GM18951 (cell line): ENCODE measurements around the gene NOP16.
A peak's percentile ranks its signal among the peaks of the same experiment; 100 is the strongest.

ENCODE experiments used
- POLR2A ChIP-seq: IDR thresholded peaks from 4 replicates; pipeline ENCODE4 v1.6.1; 2011; ENCODE audit warnings: mild to moderate bottlenecking; ENCODE audit not compliant: insufficient read length, insufficient read depth; ENCODE audit errors: extremely low read depth
- in situ Hi-C: fragments of 300-500 bp; cut with MboI; formaldehyde crosslinking; loops from one replicate; pipeline ENCODE4 v1.12.0; 2022; ENCODE audit warnings: low sequenced_read_pairs, mixed read lengths, inconsistent platforms; ENCODE audit not compliant: unreplicated experiment

Gene NOP16

DNA sequence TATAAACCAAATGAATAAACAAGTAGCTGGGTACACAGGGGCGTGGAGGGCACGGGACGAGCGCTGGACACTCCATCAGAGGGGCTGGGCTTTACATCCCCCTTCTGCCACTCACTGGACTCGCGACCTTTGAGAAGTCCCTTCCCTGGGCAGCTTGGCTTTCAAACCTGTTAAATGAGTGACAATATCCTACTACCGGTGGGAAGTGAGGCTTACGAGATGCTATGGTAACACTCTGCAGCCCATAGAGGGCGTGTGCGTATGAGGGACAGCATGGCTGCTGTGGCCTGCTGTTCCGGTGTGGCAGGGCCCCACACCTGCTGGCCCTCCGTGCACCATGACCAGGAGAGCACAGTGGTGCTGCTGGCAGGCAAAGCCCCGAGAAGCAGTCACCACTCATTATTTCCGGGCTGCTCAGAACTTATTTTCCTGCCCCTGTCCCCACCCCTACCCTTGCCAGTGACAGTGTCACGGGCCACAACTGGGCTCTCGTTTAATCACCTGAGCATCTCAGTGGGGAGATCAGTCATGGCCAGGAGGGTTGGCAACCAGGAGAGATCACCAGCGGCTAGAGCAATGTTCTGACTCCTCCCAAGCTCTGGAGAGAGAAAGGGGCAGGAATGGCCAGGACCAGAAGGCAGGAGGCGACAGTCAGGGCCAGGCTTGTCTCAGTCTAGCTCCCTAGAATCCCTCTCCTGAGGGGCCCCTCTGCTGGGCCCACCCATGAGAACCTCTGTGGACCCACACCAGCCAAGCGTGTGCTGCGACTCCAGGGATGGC, 17.4 kb upstream of the NOP16 start:
- in situ Hi-C loops, result loop anchor here (25.0 kb wide), 1 partner anchor 669 kb away; no protein-coding TSS in a partner anchor
- no peak for TF ChIP-seq POLR2A

DNA sequence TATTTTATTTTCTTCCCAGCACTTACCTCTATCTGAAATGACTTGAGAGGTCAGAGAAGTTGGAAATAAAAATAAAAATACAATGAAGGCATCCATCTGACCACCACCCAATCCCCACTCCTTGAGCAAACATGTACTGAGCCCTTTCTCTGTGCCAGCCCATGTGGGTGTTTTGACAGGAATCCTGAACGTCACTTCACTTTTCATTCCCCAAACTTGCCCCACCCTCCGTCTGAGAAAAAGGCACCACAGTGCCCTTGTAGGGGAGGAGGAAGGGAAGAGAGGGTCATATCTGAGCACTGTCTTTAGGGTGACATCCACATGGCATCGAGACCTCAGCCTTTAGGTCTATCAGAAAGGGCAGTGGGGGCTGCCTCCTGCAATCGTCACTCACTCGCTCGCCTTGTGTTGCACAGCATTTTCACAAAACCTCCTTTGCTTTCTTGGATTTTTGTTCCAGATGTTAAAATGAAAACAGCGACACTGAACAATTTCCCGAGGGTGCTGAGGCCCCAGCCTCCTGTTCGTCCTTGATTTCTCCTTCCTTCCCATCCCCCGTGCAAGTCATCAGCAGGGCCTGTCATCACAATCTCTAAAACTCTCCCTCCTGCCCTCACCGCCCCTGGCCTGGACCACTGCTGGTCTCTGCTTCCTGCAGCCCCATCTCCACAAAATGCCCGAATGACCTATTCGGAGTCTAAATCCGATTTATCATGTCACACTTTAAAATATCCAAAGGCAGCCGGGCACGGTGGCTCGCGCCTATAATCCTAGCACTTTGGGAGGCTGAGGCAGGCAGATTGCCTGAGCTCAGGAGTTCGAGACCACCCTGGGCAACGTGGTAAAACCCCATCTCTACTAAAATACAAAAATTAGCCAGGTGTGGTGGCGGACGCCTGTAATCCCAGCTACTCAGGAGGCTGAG, 13.1 kb upstream of the NOP16 start:
- in situ Hi-C loops, result loop anchor here (25.0 kb wide), 1 partner anchor 664 kb away; no protein-coding TSS in a partner anchor
- no peak for TF ChIP-seq POLR2A

- TF ChIP-seq POLR2A, result no peak
- in situ Hi-C loops, result loop anchor here (25.0 kb wide), 1 partner anchor 663 kb away; no protein-coding TSS in a partner anchor
Measured at GRCh38 chr5:176400382-176401156, 12.2 kb upstream of the NOP16 start.

GRCh38 chr5:176397736-176398420, 9.5 kb upstream of the NOP16 start:
- TF ChIP-seq POLR2A, result no peak
- in situ Hi-C loops, result no loop called here

DNA sequence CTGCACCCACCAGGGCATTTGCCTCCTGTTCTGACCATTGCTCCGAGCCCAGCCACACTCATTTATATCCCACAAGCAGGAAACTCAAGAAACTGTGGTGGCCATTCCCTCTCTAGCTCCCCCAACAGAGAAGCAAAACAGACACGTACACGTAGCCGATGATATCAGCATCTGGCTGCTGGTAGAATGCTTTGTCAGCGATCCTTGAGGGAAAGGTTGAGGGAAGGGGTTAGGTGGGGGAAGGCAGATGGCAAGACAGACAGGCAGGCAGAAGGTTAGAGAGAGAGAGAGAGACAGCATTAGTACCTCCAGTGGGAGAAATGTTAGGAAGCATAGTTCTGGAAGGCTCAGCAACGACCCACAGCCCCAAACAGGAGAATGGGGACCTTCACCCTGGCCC, 7.9 kb upstream of the NOP16 start:
- in situ Hi-C loops, result no loop called here
- no peak for TF ChIP-seq POLR2A

DNA sequence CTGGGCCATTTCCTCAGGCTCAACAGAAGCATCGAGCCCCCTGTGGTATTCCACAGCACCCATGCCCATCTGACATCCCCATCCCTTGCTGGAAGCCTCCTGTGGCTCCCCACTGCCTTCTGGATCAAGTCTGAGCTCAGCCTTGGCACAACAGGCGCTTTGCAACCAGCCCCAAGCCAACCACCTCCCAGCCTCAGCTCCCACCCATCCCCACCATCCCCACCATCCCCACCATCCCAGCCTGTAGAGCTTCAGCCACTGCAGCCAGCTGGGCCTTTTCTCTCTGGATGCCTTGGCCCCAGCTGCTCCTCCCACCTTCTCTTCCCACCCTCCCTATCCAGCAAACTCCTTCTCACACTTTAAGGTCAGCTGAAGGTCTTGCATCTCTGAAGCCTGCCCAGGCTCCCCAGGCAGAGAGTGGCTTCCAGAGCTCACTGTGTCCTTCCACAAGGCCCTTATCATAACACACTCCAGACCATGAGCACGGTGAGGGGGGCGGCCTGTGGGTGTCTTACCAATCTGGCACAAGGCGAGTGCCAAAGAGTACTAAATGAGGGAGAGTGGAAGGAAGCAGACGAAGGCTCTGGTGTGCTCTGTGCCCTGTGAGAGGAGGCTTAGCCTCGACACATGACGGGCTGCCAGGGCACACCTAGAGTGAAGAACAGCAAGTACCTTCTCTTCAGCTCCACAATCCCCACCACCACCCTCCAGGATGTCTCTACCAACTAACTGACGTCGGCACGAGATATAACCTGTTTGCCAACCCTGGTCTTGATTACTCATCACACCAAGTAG, 6.7 kb upstream of the NOP16 start:
- in situ Hi-C loops, result no loop called here
- TF ChIP-seq POLR2A, result no peak

GRCh38 chr5:176394096-176394495, 5.7 kb upstream of the NOP16 start:
- TF ChIP-seq POLR2A, result no peak
- in situ Hi-C loops, result no loop called here

DNA sequence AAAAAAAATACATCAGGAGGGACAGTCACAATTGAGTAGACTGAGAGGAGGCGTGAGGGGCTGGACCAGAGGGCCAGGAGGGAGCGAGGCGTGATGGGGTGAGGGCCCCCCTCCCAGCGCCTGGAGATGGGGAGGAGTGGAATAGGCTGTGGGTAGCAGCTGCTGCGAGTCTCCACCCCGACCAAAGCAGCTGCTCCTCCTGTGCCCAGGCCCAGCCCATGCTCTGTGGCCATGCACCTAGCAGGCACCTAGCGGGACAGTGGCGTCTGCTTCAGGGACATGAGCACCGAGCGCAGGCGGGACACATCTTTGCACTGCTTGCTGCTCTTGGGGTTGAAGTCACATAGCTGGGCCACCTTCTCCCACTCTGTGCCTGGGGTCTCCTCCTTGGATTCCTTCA, 4.1 kb upstream of the NOP16 start:
- in situ Hi-C loops, result no loop called here

GRCh38 chr5:176391999-176392398, 3.6 kb upstream of the NOP16 start:
- in situ Hi-C loops, result no loop called here
- TF ChIP-seq POLR2A, result no peak

More for the DNA sequence above, 4.1 kb upstream of the NOP16 start:
- no peak for TF ChIP-seq POLR2A

DNA sequence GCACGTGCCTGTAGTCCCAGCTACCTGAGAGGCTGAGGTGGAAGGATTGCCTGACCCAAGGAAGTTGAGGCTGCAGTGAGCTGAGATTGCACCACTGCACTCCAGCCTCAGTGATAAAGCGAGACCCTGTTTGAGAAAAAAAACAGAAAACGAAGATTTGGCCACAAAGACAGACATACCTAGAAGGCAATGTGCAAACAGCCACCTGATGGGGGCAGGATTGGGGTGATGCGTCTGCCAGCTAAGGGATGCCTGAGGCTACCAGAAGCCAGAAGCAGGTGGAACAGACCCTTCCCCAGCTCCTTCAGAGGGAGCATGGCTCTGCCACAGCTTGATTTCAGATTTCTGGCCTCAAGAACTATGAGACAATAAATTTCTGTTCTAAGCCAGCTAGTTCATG, 3.1 kb upstream of the NOP16 start:
- in situ Hi-C loops, result no loop called here
- TF ChIP-seq POLR2A, result no peak

GRCh38 chr5:176389135-176390123, 1.0 kb upstream of the NOP16 start:
- TF ChIP-seq POLR2A, result peak; percentile 69
- in situ Hi-C loops, result no loop called here

GRCh38 chr5:176388003-176388443, 375 bp downstream of the NOP16 start:
- TF ChIP-seq POLR2A, result no peak
- in situ Hi-C loops, result no loop called here
